Thyroid gland (tissue), 4 donors: ENCODE data around the gene HMOX2. TPM values are rescaled to one million over a fixed set of nuclear protein-coding genes. Genes with fewer than 3 reads are reported as not detected.
A peak's percentile ranks its signal among the peaks of the same experiment; 100 is the strongest.

Experiments used
- DNase-seq, 2 donors: peaks; one replicate each; pipeline ENCODE4 v3.0.0-alpha.2; 2019
- H3K27ac ChIP-seq, 3 donors: fragments of 200-600 bp; sonication (generic); 1 replicate in 2 of 3; 2 replicates in 1 of 3; pipeline ENCODE4 v1.5.1; 2016 to 2019; ENCODE audit warnings: mild to moderate bottlenecking in 1 of 3, moderate library complexity in 1 of 3
- H3K27me3 ChIP-seq: fragments of 200-600 bp; sonication (generic); one replicate; pipeline ENCODE4 v1.5.1; 2019
- H3K36me3 ChIP-seq, 2 donors: fragments of 200-600 bp; sonication (generic); one replicate each; pipeline ENCODE4 v1.5.1; 2016 to 2019
- H3K4me1 ChIP-seq, 2 donors: fragments of 200-600 bp; sonication (generic); one replicate each; pipeline ENCODE4 v1.5.1; 2017 to 2019
- H3K4me3 ChIP-seq, 3 donors: fragments of 200-600 bp; sonication (generic); replicated peaks in 1 of 3; 1 replicate in 2 of 3; 2 replicates in 1 of 3; pipeline ENCODE4 v1.5.1; 2016; ENCODE audit warnings: mild to moderate bottlenecking in 1 of 3
- H3K9me3 ChIP-seq: fragments of 200-600 bp; sonication (generic); one replicate; pipeline ENCODE4 v1.5.1; 2017
- POLR2A ChIP-seq, 2 donors: fragments of 450-650 bp; IDR thresholded peaks; one replicate each; pipeline ENCODE4 v1.6.1; 2017; ENCODE audit warnings: antibody characterized with exemption in 2 of 2, mild to moderate bottlenecking in 2 of 2, moderate library complexity in 1 of 2
- WGBS, 2 donors: methylation state at CpG; one replicate each; pipeline ENCODE4 v1.1.5; 2017; 5-methylcytosine and 5-hydroxymethylcytosine counted together
- intact Hi-C: fragments of 100-400 bp; cut with DNase I; formaldehyde crosslinking; loops from one replicate; pipeline ENCODE4 v1.15.1; 2023
- small RNA-seq: library from RNA; depleted of rRNA; stranded (forward); fragments of <200 nt; gene quantifications from one replicate; pipeline ENCODE3, GENCODE V24; 2016
- total RNA-seq, 4 donors: library from RNA; depleted of rRNA; stranded (reverse); fragments of >200 nt; gene quantifications; one replicate each; pipeline ENCODE4 v1.2.3, GENCODE V29; 2016
- TF ChIP-seq, protein P1 (sequence below), 6 experiments: fragments of 200-600 bp in 3 of 6; fragments of 450-650 bp in 3 of 6; sonication (generic) in 3 of 6; IDR thresholded peaks; one replicate each; pipeline ENCODE4 v1.5.1; 2016 to 2019; ENCODE audit warnings: antibody characterized with exemption in 6 of 6, mild to moderate bottlenecking in 2 of 6, inconsistent platforms in 1 of 6, moderate library complexity in 1 of 6

The HMOX2 gene
- total RNA-seq, 4 donors from 2014 or later, result 36.0 to 63.2 (median 50.5) TPM

DNA sequence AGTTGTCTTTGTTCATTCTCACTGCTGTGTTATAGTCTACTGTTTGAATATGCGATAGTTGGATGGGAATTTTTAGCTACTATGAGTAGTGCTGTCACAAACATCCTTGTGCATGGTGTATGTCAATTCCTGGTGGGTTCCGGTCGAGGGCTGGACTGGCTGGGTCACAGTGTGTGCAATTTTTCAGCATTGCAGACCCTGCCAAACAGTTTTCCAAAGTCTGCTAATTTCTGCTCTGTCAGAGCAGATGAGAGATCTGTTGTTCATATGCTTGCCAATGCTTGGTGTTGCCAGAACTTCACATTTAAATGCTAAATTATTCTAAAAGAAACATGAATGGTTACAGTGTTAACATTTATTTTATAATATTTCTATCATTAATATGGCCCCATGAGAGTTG, 76.3 kb downstream of the HMOX2 start:
- Histone ChIP-seq H3K4me3 (no peak overlapping the region), H3K27me3 (no peaks in the 10 kb centered on the region), H3K36me3 (no peaks in the 10 kb centered on the region), H3K27ac (no peak overlapping the region), H3K9me3 (no peaks in the 10 kb centered on the region), H3K4me1 (no peaks in the 10 kb centered on the region)
- intact Hi-C loops, result no loop called here
- DNase-seq, result no peak
- 63 to 83% methylated on average over 3 of the region's 3 CpGs for WGBS, 2 donors
- no peak for TF ChIP-seq POLR2A (IDR thresholded peaks at IDR 0.05)
- TF ChIP-seq, protein P1, sequence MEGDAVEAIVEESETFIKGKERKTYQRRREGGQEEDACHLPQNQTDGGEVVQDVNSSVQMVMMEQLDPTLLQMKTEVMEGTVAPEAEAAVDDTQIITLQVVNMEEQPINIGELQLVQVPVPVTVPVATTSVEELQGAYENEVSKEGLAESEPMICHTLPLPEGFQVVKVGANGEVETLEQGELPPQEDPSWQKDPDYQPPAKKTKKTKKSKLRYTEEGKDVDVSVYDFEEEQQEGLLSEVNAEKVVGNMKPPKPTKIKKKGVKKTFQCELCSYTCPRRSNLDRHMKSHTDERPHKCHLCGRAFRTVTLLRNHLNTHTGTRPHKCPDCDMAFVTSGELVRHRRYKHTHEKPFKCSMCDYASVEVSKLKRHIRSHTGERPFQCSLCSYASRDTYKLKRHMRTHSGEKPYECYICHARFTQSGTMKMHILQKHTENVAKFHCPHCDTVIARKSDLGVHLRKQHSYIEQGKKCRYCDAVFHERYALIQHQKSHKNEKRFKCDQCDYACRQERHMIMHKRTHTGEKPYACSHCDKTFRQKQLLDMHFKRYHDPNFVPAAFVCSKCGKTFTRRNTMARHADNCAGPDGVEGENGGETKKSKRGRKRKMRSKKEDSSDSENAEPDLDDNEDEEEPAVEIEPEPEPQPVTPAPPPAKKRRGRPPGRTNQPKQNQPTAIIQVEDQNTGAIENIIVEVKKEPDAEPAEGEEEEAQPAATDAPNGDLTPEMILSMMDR (IDR thresholded peaks at IDR 0.05), result no peak

DNA sequence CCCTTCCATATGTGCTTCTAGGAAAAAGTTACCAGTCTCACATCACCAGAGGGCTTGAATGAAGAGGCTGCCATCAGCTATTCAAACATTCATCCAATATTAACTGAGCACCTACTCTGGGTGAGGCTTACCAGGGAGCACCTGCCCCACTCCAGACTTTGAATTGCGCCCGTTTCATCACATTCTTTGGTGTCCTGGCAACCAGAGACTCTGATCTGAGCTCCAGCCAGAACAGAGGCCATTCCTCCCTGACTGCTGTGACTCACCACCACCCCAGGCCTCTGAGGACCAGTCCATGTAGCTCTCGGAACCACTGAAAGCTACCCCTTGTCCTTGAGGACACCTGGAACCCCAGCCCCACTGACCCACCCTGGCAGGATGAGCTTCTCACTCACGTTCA, 79.9 kb downstream of the HMOX2 start, which contains the start of gene C16orf96:
Gene C16orf96 (plus strand): TSS at position 229 of the 400 bp plus-strand sequence. CDS start 150 bp downstream, at position 379.
- no peak for DNase-seq
- H3K4me1 ChIP-seq, result no peaks in the 10 kb centered on the region
- intact Hi-C loops, result no loop called here
- H3K36me3 ChIP-seq, result no peaks in the 10 kb centered on the region
- H3K9me3 ChIP-seq, result no peaks in the 10 kb centered on the region
- H3K27me3 ChIP-seq, result no peaks in the 10 kb centered on the region
- no peak within 1 kb of the TSS for H3K27ac ChIP-seq
- WGBS, 2 donors, result 80 to 87% methylated on average over 2 to 3 of the region's 4 CpGs
- no peak within 1 kb of the TSS for H3K4me3 ChIP-seq
- TF ChIP-seq, protein P1 (IDR thresholded peaks at IDR 0.05), result no peak
- no peak for TF ChIP-seq POLR2A (IDR thresholded peaks at IDR 0.05)

DNA sequence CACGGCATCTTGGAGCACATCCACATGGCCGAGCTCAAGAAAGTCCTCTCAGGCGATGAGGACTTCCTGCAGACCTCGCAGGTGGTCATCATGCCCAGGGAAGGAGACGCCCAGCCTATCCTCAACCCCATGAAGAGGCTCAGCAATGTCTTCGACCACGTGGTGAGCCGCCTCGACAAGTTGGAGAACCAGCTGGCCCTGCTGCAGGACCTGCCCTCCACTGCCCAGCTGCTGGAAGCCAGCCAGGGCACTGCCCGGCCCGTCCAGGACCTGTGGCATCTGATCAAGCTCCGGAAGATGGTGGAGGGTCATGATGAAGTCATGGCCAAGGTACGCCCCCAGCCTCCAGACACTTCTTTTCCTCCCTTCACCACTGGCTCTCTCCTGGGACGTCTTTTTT, 80.4 kb downstream of the HMOX2 start:
- peak; percentile 34 to 40 for DNase-seq
- Histone ChIP-seq H3K4me1 (no peaks in the 10 kb centered on the region), H3K27me3 (no peaks in the 10 kb centered on the region), H3K27ac (no peak overlapping the region), H3K4me3 (no peak overlapping the region), H3K9me3 (no peaks in the 10 kb centered on the region), H3K36me3 (no peaks in the 10 kb centered on the region)
- 48 to 57% methylated on average over 5 of the region's 14 CpGs for WGBS, 2 donors
- TF ChIP-seq, protein P1 (IDR thresholded peaks at IDR 0.05), result no peak
- TF ChIP-seq POLR2A (IDR thresholded peaks at IDR 0.05), result no peak
- intact Hi-C loops, result no loop called here

DNA sequence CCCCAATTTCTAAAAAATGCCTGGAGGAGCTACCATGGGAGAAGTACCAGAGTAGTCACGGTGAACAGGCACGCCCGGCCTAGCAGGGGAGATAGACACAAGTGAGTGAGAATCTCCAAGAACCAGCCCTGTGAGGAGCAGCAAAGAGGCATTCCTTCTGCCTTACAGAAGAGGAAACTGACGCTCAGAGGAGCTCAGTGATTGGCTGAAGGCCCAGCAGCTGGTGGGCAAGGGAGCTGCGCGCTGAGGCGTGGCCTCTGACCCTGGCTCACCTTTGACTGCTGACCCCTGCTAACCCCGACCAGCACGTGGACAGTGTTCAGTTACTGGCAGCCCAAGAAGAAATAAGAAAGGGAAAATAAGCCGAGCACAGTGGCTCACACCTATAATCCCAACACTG, 81.8 kb downstream of the HMOX2 start:
- Histone ChIP-seq H3K9me3 (no peaks in the 10 kb centered on the region), H3K27ac (no peak overlapping the region), H3K27me3 (no peaks in the 10 kb centered on the region), H3K36me3 (no peaks in the 10 kb centered on the region), H3K4me1 (peaks cover 0 to 3% of the 10 kb centered on the region in 2 donors), H3K4me3 (no peak overlapping the region)
- intact Hi-C loops, result no loop called here
- DNase-seq, result no peak
- 82 to 88% methylated on average over 10 of the region's 10 CpGs for WGBS, 2 donors
- no peak for TF ChIP-seq POLR2A (IDR thresholded peaks at IDR 0.05)
- TF ChIP-seq, protein P1 (IDR thresholded peaks at IDR 0.05), result no peak

Small RNA genes within 50 kb of the gene (small RNA-seq; reads per million reads assigned to genes)
- gene AC012676.2, result not detected

Other genes starting within 250 kb of the HMOX2 start
- 1 to 10 TPM in 1 of 4 donors, under 1 TPM in 3; 0.67 to 1.1 (median 0.84) TPM for gene SRL, start 234.3 kb upstream of the HMOX2 start, total RNA-seq
- gene TFAP4, start 203.4 kb upstream of the HMOX2 start, total RNA-seq, result 1 to 10 TPM; 3.8 to 6.3 (median 5.4) TPM
- 1 to 10 TPM; 5.5 to 7.6 (median 6.7) TPM for gene GLIS2, start 160.3 kb upstream of the HMOX2 start, total RNA-seq
- gene PAM16, start 125.1 kb upstream of the HMOX2 start, total RNA-seq, result 10 to 100 TPM in 3 of 4 donors, 1 to 10 TPM in 1; 5.6 to 60.2 (median 27.3) TPM
- gene VASN, start 104.5 kb upstream of the HMOX2 start, total RNA-seq, result 10 to 100 TPM; 21.9 to 47.0 (median 28.8) TPM
- gene CORO7, start 59.8 kb upstream of the HMOX2 start, total RNA-seq, result 10 to 100 TPM; 17.9 to 53.7 (median 29.7) TPM
- gene DNAJA3, start 50.5 kb upstream of the HMOX2 start, total RNA-seq, result 10 to 100 TPM; 41.0 to 61.0 (median 51.0) TPM
- gene NMRAL1, start 1.8 kb upstream of the HMOX2 start, total RNA-seq, result 10 to 100 TPM; 40.0 to 88.8 (median 57.6) TPM
- 10 to 100 TPM; 15.5 to 25.4 (median 25.2) TPM for gene CDIP1, start 62.4 kb downstream of the HMOX2 start, total RNA-seq
- gene C16orf96, start 79.9 kb downstream of the HMOX2 start, total RNA-seq, result under 1 TPM; 0.11 to 0.88 (median 0.62) TPM
- gene UBALD1, start 138.5 kb downstream of the HMOX2 start, total RNA-seq, result 10 to 100 TPM in 3 of 4 donors, 1 to 10 TPM in 1; 9.3 to 21.4 (median 10.9) TPM
- 10 to 100 TPM; 32.5 to 86.4 (median 57.6) TPM for gene MGRN1, start 148.4 kb downstream of the HMOX2 start, total RNA-seq
- 10 to 100 TPM; 27.0 to 61.1 (median 38.9) TPM for gene NUDT16L1, start 217.2 kb downstream of the HMOX2 start, total RNA-seq